Tracheal epithelial cell (primary cell): Measurements from ENCODE around the gene SLC22A3. TPM values are rescaled to one million over a fixed set of nuclear protein-coding genes. Genes with fewer than 3 reads are reported as not detected.

Source experiments
- total RNA-seq: library from RNA; depleted of rRNA; stranded (reverse); fragments of >200 nt; gene quantifications from 2 replicates; pipeline ENCODE4 v1.2.1, GENCODE V29; 2014

The SLC22A3 gene
- total RNA-seq = 8.0 and 9.2 TPM in 2 replicates

GRCh38 chr6:160348223-160349019 lies at the start of gene SLC22A3:
SLC22A3 (plus strand) TSS chr6:160348378; CDS start chr6:160348420, 42 bp downstream.

Other genes starting within 250 kb of the SLC22A3 start
- under 0.01 TPM in 1 of 2 replicates, not detected in the other for gene SLC22A1, start 226.6 kb upstream of the SLC22A3 start, total RNA-seq
- gene SLC22A2, start 89.6 kb upstream of the SLC22A3 start, total RNA-seq = 3.9 TPM in 1 of 2 replicates, not detected in the other